GM12878 (cell line): ENCODE data around the gene ARAP1.

Experiments
- MYC ChIP-seq: IDR thresholded peaks from 2 replicates; pipeline ENCODE4 v1.6.1; 2011; ENCODE audit warnings: mild to moderate bottlenecking, low read length, moderate library complexity, inconsistent platforms; ENCODE audit not compliant: insufficient read depth, insufficient replicate concordance, insufficient read length, severe bottlenecking
- SP1 ChIP-seq: IDR thresholded peaks from one replicate; pipeline ENCODE4 v1.6.1; 2011; ENCODE audit warnings: low read depth, low read length
- TF ChIP-seq, protein P1 (sequence below), 3 experiments: IDR thresholded peaks in 2 of 3; conservative IDR thresholded peaks in 1 of 3; 2 replicates each; pipeline ENCODE4 v1.5.1; 2011; ENCODE audit warnings: low read depth in 3 of 3, low read length in 3 of 3, mild to moderate bottlenecking in 3 of 3, control low read depth in 2 of 3, moderate library complexity in 2 of 3, inconsistent platforms in 1 of 3, mixed read lengths in 1 of 3; ENCODE audit not compliant: control insufficient read depth in 2 of 3, insufficient read depth in 1 of 3; ENCODE audit errors: extremely low read depth in 1 of 3
- TF ChIP-seq, protein P2 (sequence below): IDR thresholded peaks from 2 replicates; pipeline ENCODE4 v1.6.1; 2011; ENCODE audit warnings: low read depth, mild to moderate bottlenecking, low read length, moderate library complexity, borderline replicate concordance; ENCODE audit errors: extremely low read depth

DNA sequence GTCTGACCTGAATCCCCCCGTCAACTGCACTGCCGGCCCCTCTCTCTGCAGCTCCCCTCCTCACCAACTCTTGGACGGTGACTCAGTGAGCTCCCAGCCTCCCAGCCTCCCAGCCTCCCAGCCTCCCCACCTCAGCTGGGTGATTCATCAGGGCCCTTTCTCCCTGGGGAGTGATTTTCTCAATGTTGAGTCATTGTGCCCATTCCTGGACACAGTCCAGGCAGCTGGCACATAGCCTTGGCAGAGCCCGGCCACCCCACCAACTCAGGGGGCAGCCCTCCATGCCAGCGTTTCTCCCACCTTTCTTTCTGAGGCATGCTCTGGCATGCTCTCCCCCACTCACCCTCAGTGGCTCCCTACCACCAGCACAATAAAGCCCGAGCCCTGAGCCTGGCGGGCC, 108.7 kb downstream of the ARAP1 start:
- TF ChIP-seq, protein P1, sequence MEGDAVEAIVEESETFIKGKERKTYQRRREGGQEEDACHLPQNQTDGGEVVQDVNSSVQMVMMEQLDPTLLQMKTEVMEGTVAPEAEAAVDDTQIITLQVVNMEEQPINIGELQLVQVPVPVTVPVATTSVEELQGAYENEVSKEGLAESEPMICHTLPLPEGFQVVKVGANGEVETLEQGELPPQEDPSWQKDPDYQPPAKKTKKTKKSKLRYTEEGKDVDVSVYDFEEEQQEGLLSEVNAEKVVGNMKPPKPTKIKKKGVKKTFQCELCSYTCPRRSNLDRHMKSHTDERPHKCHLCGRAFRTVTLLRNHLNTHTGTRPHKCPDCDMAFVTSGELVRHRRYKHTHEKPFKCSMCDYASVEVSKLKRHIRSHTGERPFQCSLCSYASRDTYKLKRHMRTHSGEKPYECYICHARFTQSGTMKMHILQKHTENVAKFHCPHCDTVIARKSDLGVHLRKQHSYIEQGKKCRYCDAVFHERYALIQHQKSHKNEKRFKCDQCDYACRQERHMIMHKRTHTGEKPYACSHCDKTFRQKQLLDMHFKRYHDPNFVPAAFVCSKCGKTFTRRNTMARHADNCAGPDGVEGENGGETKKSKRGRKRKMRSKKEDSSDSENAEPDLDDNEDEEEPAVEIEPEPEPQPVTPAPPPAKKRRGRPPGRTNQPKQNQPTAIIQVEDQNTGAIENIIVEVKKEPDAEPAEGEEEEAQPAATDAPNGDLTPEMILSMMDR (IDR thresholded peaks at IDR 0.05 in 2 of 3, conservative IDR thresholded peaks at IDR 0.05 in 1 of 3; ENCODE audit: control insufficient read depth in 2 of 3, extremely low read depth in 1 of 3, insufficient read depth in 1 of 3, low read depth in 3 of 3, low read length in 3 of 3), result no peak
- TF ChIP-seq, protein P2, sequence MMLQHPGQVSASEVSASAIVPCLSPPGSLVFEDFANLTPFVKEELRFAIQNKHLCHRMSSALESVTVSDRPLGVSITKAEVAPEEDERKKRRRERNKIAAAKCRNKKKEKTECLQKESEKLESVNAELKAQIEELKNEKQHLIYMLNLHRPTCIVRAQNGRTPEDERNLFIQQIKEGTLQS, result no peak
- TF ChIP-seq SP1 (no peak), MYC (no peak)
